Ovary (tissue), 9 donors: ENCODE results near the gene RFX4. TPM values are rescaled to one million over a fixed set of nuclear protein-coding genes. Genes with fewer than 3 reads are reported as not detected.

Experiments
- DNase-seq, 5 donors: peaks; one replicate each; pipeline ENCODE4 v3.0.0-alpha.2; 2019 to 2020
- H3K27ac ChIP-seq, 2 donors: fragments of 200-600 bp; one replicate each; pipeline versions ENCODE4 v1.5.1 to v1.8.0; 2019 to 2022
- H3K27me3 ChIP-seq: fragments of 200-600 bp; one replicate; pipeline ENCODE4 v1.8.0; 2022
- H3K36me3 ChIP-seq: fragments of 200-600 bp; sonication (generic); one replicate; pipeline ENCODE4 v1.5.1; 2019
- H3K4me1 ChIP-seq: one replicate; pipeline ENCODE4 v1.8.1; 2013; ENCODE audit warnings: mild to moderate bottlenecking, moderate library complexity; ENCODE audit not compliant: insufficient read depth
- H3K4me3 ChIP-seq: fragments of 200-600 bp; sonication (generic); one replicate; pipeline ENCODE4 v1.5.1; 2017
- H3K9me3 ChIP-seq, 2 donors: fragments of 200-600 bp in 1 of 2; sonication (generic) in 1 of 2; one replicate each; pipeline versions ENCODE4 v1.5.1 to v1.8.1; 2013 to 2019; ENCODE audit warnings: mild to moderate bottlenecking in 1 of 2, moderate library complexity in 1 of 2
- CTCF ChIP-seq, 3 donors: fragments of 450-650 bp in 2 of 3; fragments of 200-600 bp in 1 of 3; IDR thresholded peaks; one replicate each; pipeline versions ENCODE4 v1.5.1 to v1.8.0; 2016 to 2022; ENCODE audit warnings: antibody characterized with exemption in 3 of 3, mild to moderate bottlenecking in 1 of 3
- EP300 ChIP-seq: sonication (generic); formaldehyde crosslinking; IDR thresholded peaks from one replicate; pipeline ENCODE4 v1.6.1; 2017; ENCODE audit warnings: antibody characterized with exemption
- POLR2A ChIP-seq: fragments of 450-650 bp; IDR thresholded peaks from one replicate; pipeline ENCODE4 v1.6.1; 2017; ENCODE audit warnings: antibody characterized with exemption, mild to moderate bottlenecking, moderate library complexity
- WGBS, 3 donors: extraction: QIAGEN DNeasy Blood & Tissue Kit in 1 of 3; methylation state at CpG; one replicate each; pipeline versions ENCODE4 v1.1.5 to v1.1.7; 2013 to 2017; 5-methylcytosine and 5-hydroxymethylcytosine counted together
- intact Hi-C, 4 donors: fragments of 100-400 bp; cut with DNase I; formaldehyde crosslinking; loops; one replicate each; pipeline versions ENCODE4 v1.11.0 to v1.15.1; 2022 to 2023
- polyA plus RNA-seq, 2 donors: library from polyadenylated mRNA; stranded (reverse); fragments of 200-250 nt in 1 of 2; fragments of 350-450 nt in 1 of 2; fragmentation: Illumina TruSeq in 1 of 2; extraction: RNeasy Lipid Tissue Mini Kit (QIAGEN cat#74804) in 1 of 2; gene quantifications; one replicate each; pipeline ENCODE4 v1.2.3, GENCODE V29; 2013 to 2014
- total RNA-seq, 7 donors: library from RNA; depleted of rRNA in 2 of 7; stranded (reverse); fragments of >200 nt in 2 of 7; fragmentation: NEBNext Ultra II Directional in 3 of 7; extraction: Animal tissue kit (Norgen Biotek cat#: 25700) in 3 of 7; gene quantifications; one replicate each; pipeline versions ENCODE4 v1.1.0 to v1.2.4, GENCODE V29; 2016 to 2023
- donor health status: DM: no; HTN: no; CAD: no; lungs with moderate emphysema.
- donor health status: DM: no; HTN: no; CAD: no.
- donor health status: Bipolar disorder and iron deficiency.
- donor health status: DM: yes; HTN: yes; CAD: no.
- donor health status: DM: no; HTN: no; CAD: no.
- donor health status: DM: yes; HTN: yes; CAD: no.

Gene RFX4
- total and polyA plus RNA-seq, 9 donors: 0.30 TPM; not detected in 8

GRCh38 chr12:106584104-106585064 lies 1.6 kb downstream of the RFX4 start:
- 3 to 6% (median 4%) methylated on average over 41 of the region's 41 CpGs for WGBS, 3 donors
- Histone ChIP-seq H3K4me3 (no peak overlapping the region), H3K27ac (no peak overlapping the region), H3K9me3 (no peaks in the 10 kb centered on the region), H3K4me1 (peaks cover 9% of the 10 kb centered on the region), H3K36me3 (no peaks in the 10 kb centered on the region), H3K27me3 (peaks cover 7% of the 10 kb centered on the region)
- no peak for TF ChIP-seq POLR2A
- no peak for TF ChIP-seq CTCF (IDR thresholded peaks at IDR 0.05)
- TF ChIP-seq EP300: no peak
- no peak for DNase-seq
- intact Hi-C loops: no loop called here

DNA sequence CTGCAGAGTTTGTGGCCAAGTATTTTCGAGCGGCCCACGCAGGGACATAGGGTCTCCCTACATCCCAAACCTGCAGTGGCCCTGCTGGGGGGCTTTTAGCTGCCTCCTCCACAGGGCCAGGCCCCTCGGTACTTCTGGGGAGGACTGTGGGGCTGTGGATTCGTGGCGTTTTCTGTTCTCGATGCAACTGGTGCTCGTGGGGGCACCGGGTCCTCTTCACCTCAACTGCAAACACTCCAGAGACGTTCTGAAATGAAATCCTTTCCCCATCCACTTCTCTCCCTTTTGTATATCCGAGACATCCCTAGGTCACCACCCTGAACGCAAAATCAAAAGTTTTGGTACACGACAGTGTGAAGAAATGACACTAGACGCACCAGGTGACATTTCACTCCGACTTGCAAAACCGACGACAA lies 2.3 kb downstream of the RFX4 start:
- Histone ChIP-seq H3K27me3 (peaks cover 7% of the 10 kb centered on the region), H3K36me3 (no peaks in the 10 kb centered on the region), H3K4me3 (no peak overlapping the region), H3K4me1 (peaks cover 9% of the 10 kb centered on the region), H3K9me3 (no peaks in the 10 kb centered on the region), H3K27ac (no peak overlapping the region)
- TF ChIP-seq CTCF (IDR thresholded peaks at IDR 0.05) (no peak), POLR2A (no peak), EP300 (no peak)
- intact Hi-C loops: no loop called here
- no peak for DNase-seq
- WGBS, 3 donors: 1 to 3% (median 2%) methylated on average over 17 of the region's 17 CpGs

- DNase-seq: no peak
Measured at GRCh38 chr12:106585521-106586277, 2.9 kb downstream of the RFX4 start.

More at GRCh38 chr12:106585521-106586277, 2.9 kb downstream of the RFX4 start:
- Histone ChIP-seq H3K27ac (no peak overlapping the region), H3K9me3 (no peaks in the 10 kb centered on the region), H3K36me3 (no peaks in the 10 kb centered on the region), H3K4me3 (no peak overlapping the region), H3K4me1 (peaks cover 9% of the 10 kb centered on the region), H3K27me3 (peaks cover 5% of the 10 kb centered on the region)
- TF ChIP-seq CTCF (IDR thresholded peaks at IDR 0.05): no peak
- no peak for TF ChIP-seq EP300
- TF ChIP-seq POLR2A: no peak
- intact Hi-C loops: no loop called here
- WGBS, 3 donors: 1 to 2% (median 2%) methylated on average over 41 to 63 of the region's 63 CpGs
